ENCODE results near the gene TSEN2.

GRCh38 chr3:12568747-12569146, 84.5 kb downstream of the TSEN2 start:
- TF ChIP-seq, protein P1, sequence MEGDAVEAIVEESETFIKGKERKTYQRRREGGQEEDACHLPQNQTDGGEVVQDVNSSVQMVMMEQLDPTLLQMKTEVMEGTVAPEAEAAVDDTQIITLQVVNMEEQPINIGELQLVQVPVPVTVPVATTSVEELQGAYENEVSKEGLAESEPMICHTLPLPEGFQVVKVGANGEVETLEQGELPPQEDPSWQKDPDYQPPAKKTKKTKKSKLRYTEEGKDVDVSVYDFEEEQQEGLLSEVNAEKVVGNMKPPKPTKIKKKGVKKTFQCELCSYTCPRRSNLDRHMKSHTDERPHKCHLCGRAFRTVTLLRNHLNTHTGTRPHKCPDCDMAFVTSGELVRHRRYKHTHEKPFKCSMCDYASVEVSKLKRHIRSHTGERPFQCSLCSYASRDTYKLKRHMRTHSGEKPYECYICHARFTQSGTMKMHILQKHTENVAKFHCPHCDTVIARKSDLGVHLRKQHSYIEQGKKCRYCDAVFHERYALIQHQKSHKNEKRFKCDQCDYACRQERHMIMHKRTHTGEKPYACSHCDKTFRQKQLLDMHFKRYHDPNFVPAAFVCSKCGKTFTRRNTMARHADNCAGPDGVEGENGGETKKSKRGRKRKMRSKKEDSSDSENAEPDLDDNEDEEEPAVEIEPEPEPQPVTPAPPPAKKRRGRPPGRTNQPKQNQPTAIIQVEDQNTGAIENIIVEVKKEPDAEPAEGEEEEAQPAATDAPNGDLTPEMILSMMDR (conservative IDR thresholded peaks at IDR 0.05): no peak
- no peak for TF ChIP-seq EZH2 (IDR thresholded peaks at IDR 0.05; ENCODE audit: low read depth)
